GM12878 (cell line): ENCODE measurements around the gene TGFBR3. TPM values are rescaled to one million over a fixed set of nuclear protein-coding genes. Genes with fewer than 3 reads are reported as not detected.

Source experiments
- ATAC-seq: fragments of 200-7000 bp; cut with Tn5 transposase; 3 replicates; pipeline ENCODE4 v1.9.1; 2020; ENCODE audit warnings: mild to moderate bottlenecking, moderate library complexity
- BruUV-seq: library from RNA; stranded (reverse); fragments of 400-500 nt; replicated peaks from 2 replicates; lab custom pipeline; 2021; lab: Mats Ljungman, UMichigan
- CTCF ChIA-PET: fragments of 300-600 bp; sonication (Branson Sonifier 250); formaldehyde crosslinking; extraction: SDS; loops from one replicate; lab custom pipeline; 2021; ENCODE audit warnings: inconsistent platforms; lab: Yijun Ruan, JAX
- POLR2A ChIA-PET: fragments of 350-600 bp; formaldehyde crosslinking; extraction: SDS; loops from one replicate; lab custom pipeline; 2021; ENCODE audit warnings: inconsistent platforms; lab: Charles Lee
- RAD21 ChIA-PET: fragments of 300-600 bp; sonication (Branson Sonifier 250); formaldehyde crosslinking; loops from one replicate; lab custom pipeline; 2023; ENCODE audit warnings: antibody characterized with exemption; ENCODE audit not compliant: unreplicated experiment; lab: Charles Lee
- SMC1A ChIA-PET: fragments of 300-600 bp; sonication (Branson Sonifier 250); formaldehyde crosslinking; loops from one replicate; lab custom pipeline; 2023; ENCODE audit not compliant: unreplicated experiment, uncharacterized antibody; lab: Charles Lee
- DNase-seq: peaks from one replicate; pipeline ENCODE4 v3.0.0-alpha.2; 2011; ENCODE audit warnings: low read depth, low spot score
- FAIRE-seq: peaks from 3 replicates; lab custom pipeline; 2011; peaks lifted over from hg19 to GRCh38; lab: Jason Lieb, UNC
- H2AFZ ChIP-seq: 2 replicates; pipeline ENCODE4 v1.6.0; 2011; ENCODE audit warnings: low read depth, low read length, control low read depth; ENCODE audit not compliant: control insufficient read depth
- H3K27ac ChIP-seq: 2 replicates; pipeline ENCODE4 v1.5.1; 2011; ENCODE audit warnings: control low read depth; ENCODE audit not compliant: control insufficient read depth, insufficient read depth
- H3K27me3 ChIP-seq, 2 experiments: replicated peaks in 1 of 2; 2 replicates each; pipeline versions ENCODE4 v1.6.0 to v1.6.1; 2011; ENCODE audit warnings: low read length in 1 of 2; ENCODE audit not compliant: control insufficient read depth in 2 of 2, insufficient read depth in 2 of 2
- H3K36me3 ChIP-seq, 2 experiments: 2 replicates each; pipeline ENCODE4 v1.5.1; 2011; ENCODE audit warnings: low read length in 1 of 2; ENCODE audit not compliant: control insufficient read depth in 2 of 2, insufficient read depth in 2 of 2
- H3K4me1 ChIP-seq: 2 replicates; pipeline ENCODE4 v1.6.1; 2011; ENCODE audit warnings: mild to moderate bottlenecking, low read length, moderate library complexity, mixed read lengths; ENCODE audit not compliant: control insufficient read depth, insufficient read depth
- H3K4me2 ChIP-seq: 2 replicates; pipeline ENCODE4 v1.6.0; 2011; ENCODE audit warnings: control low read depth; ENCODE audit not compliant: control insufficient read depth, insufficient read depth
- H3K4me3 ChIP-seq: fragments of 200-600 bp; sonication (generic); 2 replicates; pipeline ENCODE4 v1.5.1; 2016
- H3K79me2 ChIP-seq: 2 replicates; pipeline ENCODE4 v1.6.0; 2011; ENCODE audit warnings: low read length; ENCODE audit not compliant: control insufficient read depth, insufficient read depth
- H3K9ac ChIP-seq: 2 replicates; pipeline ENCODE4 v1.8.0; 2011; ENCODE audit warnings: low read length, control low read depth, mixed read lengths; ENCODE audit not compliant: control insufficient read depth, insufficient read depth
- H3K9me3 ChIP-seq: replicated peaks from 3 replicates; pipeline ENCODE4 v1.5.1; 2011; ENCODE audit warnings: mild to moderate bottlenecking, low read length; ENCODE audit not compliant: control insufficient read depth, insufficient read depth
- H4K20me1 ChIP-seq: 2 replicates; pipeline ENCODE4 v1.6.0; 2011; ENCODE audit not compliant: control insufficient read depth, insufficient read depth
- ATF7 ChIP-seq: fragments of 450-650 bp; IDR thresholded peaks from 2 replicates; pipeline ENCODE4 v1.6.1; 2016; ENCODE audit warnings: low read depth, mild to moderate bottlenecking
- JUNB ChIP-seq: IDR thresholded peaks from 2 replicates; pipeline ENCODE4 v1.6.1; 2016; ENCODE audit warnings: antibody characterized with exemption, mild to moderate bottlenecking
- MEF2B ChIP-seq: fragments of 450-650 bp; IDR thresholded peaks from 2 replicates; pipeline ENCODE4 v1.6.1; 2018; ENCODE audit warnings: mild to moderate bottlenecking, moderate library complexity; ENCODE audit not compliant: partially characterized antibody, poor library complexity, severe bottlenecking
- MTA3 ChIP-seq: IDR thresholded peaks from 2 replicates; pipeline ENCODE4 v1.6.1; 2012; ENCODE audit warnings: low read length, inconsistent platforms, borderline replicate concordance
- MYC ChIP-seq: IDR thresholded peaks from 2 replicates; pipeline ENCODE4 v1.6.1; 2011; ENCODE audit warnings: mild to moderate bottlenecking, low read length, moderate library complexity, inconsistent platforms; ENCODE audit not compliant: insufficient read depth, insufficient replicate concordance, insufficient read length, severe bottlenecking
- NFIC ChIP-seq: IDR thresholded peaks from 2 replicates; pipeline ENCODE4 v1.6.1; 2012; ENCODE audit warnings: low read depth, mild to moderate bottlenecking, inconsistent platforms, low read length, moderate library complexity
- SIN3A ChIP-seq: IDR thresholded peaks from 2 replicates; pipeline ENCODE4 v1.6.1; 2012; ENCODE audit warnings: low read depth, low read length, improper control_type of control experiment
- ZBED1 ChIP-seq: IDR thresholded peaks from 2 replicates; pipeline ENCODE4 v1.6.1; 2016; ENCODE audit warnings: borderline replicate concordance
- ZZZ3 ChIP-seq: IDR thresholded peaks from 2 replicates; pipeline ENCODE4 v1.6.1; 2011; ENCODE audit warnings: low read depth; ENCODE audit not compliant: control insufficient read depth, insufficient read length
- WGBS: methylation state at CpG from one replicate; pipeline ENCODE4 v1.1.6; 2016; ENCODE audit warnings: low lambda C conversion rate; ENCODE audit not compliant: insufficient replicate concordance, insufficient coverage; ENCODE audit errors: missing lambda C conversion rate; 5-methylcytosine and 5-hydroxymethylcytosine counted together
- in situ Hi-C: fragments of 300-500 bp; cut with MboI; formaldehyde crosslinking; loops from 9 replicates; pipeline ENCODE4 v1.14.3; 2018; ENCODE audit warnings: mixed read lengths
- intact Hi-C: fragments of 100-400 bp; cut with micrococcal nuclease; formaldehyde crosslinking; loops from one replicate; pipeline ENCODE4 v1.14.2; 2022; ENCODE audit not compliant: unreplicated experiment
- polyA plus RNA-seq, 11 experiments: library from polyadenylated mRNA; depleted of rRNA in 4 of 11; unstranded in 6 of 11; stranded (reverse) in 5 of 11; fragments of >200 nt; fragmentation: Nextera tagmentation in 4 of 11; fragmentation: Illumina TruSeq in 1 of 11; extraction: Ambion mirVana in 4 of 11; extraction: Trizol in 1 of 11; gene quantifications; 1 replicate in 1 of 11; 2 replicates in 10 of 11; pipeline versions ENCODE4 v1.2.1 to v1.2.3, GENCODE V29; 2011 to 2016; ENCODE audit warnings: inconsistent platforms in 2 of 11, missing spikeins in 2 of 11, low read depth in 1 of 11
- total RNA-seq, 4 experiments: library from RNA; depleted of rRNA in 3 of 4; stranded (reverse); fragments of >200 nt in 3 of 4; fragmentation: Illumina TruSeq in 1 of 4; extraction: Trizol in 1 of 4; gene quantifications; 2 replicates each; pipeline versions ENCODE4 v1.2.1 to v1.2.3, GENCODE V29; 2013 to 2021
- TF ChIP-seq, protein P1 (sequence below), 3 experiments: IDR thresholded peaks in 2 of 3; conservative IDR thresholded peaks in 1 of 3; 2 replicates each; pipeline ENCODE4 v1.5.1; 2011; ENCODE audit warnings: low read depth in 3 of 3, low read length in 3 of 3, mild to moderate bottlenecking in 3 of 3, control low read depth in 2 of 3, moderate library complexity in 2 of 3, inconsistent platforms in 1 of 3, mixed read lengths in 1 of 3; ENCODE audit not compliant: control insufficient read depth in 2 of 3, insufficient read depth in 1 of 3; ENCODE audit errors: extremely low read depth in 1 of 3
- TF ChIP-seq, protein P2 (sequence below): IDR thresholded peaks from 2 replicates; pipeline ENCODE4 v1.6.1; 2012; ENCODE audit warnings: low read depth, low read length, improper control_type of control experiment
- TF ChIP-seq, protein P3 (sequence below): fragments of 450-650 bp; IDR thresholded peaks from 2 replicates; pipeline ENCODE4 v1.6.1; 2014; ENCODE audit warnings: mild to moderate bottlenecking
- TF ChIP-seq, protein P4 (sequence below): fragments of 450-650 bp; conservative IDR thresholded peaks from 2 replicates; pipeline ENCODE4 v1.6.1; 2017; ENCODE audit warnings: mild to moderate bottlenecking, moderate library complexity

The TGFBR3 gene
- total and polyA plus RNA-seq, 10 of the 15 experiments (the other 5 are each of a cell fraction or from before 2014, with no cell fraction given) = 2.7 to 16.5 (median 12.6) TPM

DNA sequence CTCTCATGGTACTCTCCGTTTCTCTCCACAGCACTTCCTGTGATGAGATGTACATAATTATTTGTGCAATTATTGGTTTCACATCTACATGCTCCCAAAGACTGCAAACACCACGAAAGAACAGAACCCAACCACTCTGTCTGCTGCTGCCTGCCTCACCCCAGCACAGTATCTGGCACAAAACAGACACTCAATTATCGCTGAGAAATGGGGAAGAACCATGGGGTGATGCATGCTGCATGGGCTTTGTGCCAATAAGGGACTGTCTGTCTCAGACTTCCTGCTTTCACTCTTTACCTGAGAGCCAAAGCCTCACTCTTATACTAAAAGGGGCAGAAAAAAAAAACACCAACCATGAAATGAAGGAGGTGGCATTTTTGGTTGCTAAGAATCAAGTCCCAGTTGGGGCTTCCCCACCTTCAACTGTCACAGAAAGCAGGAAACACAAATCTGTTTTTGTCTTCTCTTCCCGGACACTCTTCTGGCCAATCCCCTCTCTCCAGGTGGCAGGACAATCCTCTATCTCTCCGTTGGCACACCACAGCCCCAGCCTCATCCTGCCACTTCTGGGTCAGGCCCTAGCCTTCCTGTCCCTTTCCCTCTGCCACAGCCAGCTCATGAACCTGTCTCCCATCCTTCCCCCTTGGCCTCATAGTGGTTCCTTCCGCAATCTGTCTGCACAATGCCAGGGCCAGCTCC, 82.0 kb downstream of the TGFBR3 start (continued):
- TF ChIP-seq, protein P1, sequence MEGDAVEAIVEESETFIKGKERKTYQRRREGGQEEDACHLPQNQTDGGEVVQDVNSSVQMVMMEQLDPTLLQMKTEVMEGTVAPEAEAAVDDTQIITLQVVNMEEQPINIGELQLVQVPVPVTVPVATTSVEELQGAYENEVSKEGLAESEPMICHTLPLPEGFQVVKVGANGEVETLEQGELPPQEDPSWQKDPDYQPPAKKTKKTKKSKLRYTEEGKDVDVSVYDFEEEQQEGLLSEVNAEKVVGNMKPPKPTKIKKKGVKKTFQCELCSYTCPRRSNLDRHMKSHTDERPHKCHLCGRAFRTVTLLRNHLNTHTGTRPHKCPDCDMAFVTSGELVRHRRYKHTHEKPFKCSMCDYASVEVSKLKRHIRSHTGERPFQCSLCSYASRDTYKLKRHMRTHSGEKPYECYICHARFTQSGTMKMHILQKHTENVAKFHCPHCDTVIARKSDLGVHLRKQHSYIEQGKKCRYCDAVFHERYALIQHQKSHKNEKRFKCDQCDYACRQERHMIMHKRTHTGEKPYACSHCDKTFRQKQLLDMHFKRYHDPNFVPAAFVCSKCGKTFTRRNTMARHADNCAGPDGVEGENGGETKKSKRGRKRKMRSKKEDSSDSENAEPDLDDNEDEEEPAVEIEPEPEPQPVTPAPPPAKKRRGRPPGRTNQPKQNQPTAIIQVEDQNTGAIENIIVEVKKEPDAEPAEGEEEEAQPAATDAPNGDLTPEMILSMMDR (IDR thresholded peaks at IDR 0.05 in 2 of 3, conservative IDR thresholded peaks at IDR 0.05 in 1 of 3; ENCODE audit: control insufficient read depth in 2 of 3, extremely low read depth in 1 of 3, insufficient read depth in 1 of 3, low read depth in 3 of 3, low read length in 3 of 3) = no peak

DNA sequence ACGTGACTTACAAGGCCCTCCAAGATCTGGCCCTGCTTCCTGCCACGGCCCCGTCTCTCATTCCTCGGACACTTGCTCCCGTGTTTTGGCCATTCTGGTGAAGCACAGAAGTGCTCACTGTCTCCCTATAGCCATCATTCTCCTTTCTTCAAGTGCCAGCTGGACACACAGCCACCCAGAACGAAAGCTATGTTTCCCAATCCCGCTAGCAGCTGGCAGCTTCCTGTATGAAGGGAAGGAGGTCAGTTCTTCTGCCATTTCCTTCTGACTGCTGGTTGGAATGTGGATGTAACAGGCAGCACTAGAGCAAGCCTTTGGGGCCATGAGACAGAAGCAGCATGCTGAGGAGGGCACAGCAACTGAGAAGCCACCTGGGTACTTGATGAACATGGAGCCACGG, 82.8 kb downstream of the TGFBR3 start:
- intact Hi-C loops (loop anchor here (5.0 to 10.0 kb wide), 2 partner anchors 231 to 298 kb away; partner anchors contain the start of gene CDC7), in situ Hi-C loops (no loop called here)
- FAIRE-seq = no peak
- ChIA-PET SMC1A (interaction anchor here (0.6 to 1.2 kb wide), 3 partner anchors 12 to 1011 kb away, joined by 3 read pairs; no protein-coding TSS in a partner anchor), RAD21 (interaction anchor here (1.3 kb wide), 1 partner anchor 123 kb away, joined by 3 read pairs; no protein-coding TSS in a partner anchor), POLR2A (no interaction called here), CTCF (no interaction called here)
- ATAC-seq = no peak
- no peak for DNase-seq
- Histone ChIP-seq H3K9me3 (no peaks in the 10 kb centered on the region), H3K27ac (peak overlapping the region; percentile 81), H3K9ac (no peak overlapping the region; the same call in 1 of the 2 replicates), H3K36me3 (no peaks in the 10 kb centered on the region), H3K79me2 (no peaks in the 10 kb centered on the region), H4K20me1 (no peaks in the 10 kb centered on the region), H3K4me2 (no peak overlapping the region), H3K27me3 (no peaks in the 10 kb centered on the region), H2AFZ (no peak overlapping the region; the same call in 1 of the 2 replicates), H3K4me3 (no peak overlapping the region), H3K4me1 (peaks cover 29% of the 10 kb centered on the region)
- WGBS = 75% methylated on average over 8 of the region's 8 CpGs
- BruUV-seq = no TSS peak
- TF ChIP-seq, protein P2, sequence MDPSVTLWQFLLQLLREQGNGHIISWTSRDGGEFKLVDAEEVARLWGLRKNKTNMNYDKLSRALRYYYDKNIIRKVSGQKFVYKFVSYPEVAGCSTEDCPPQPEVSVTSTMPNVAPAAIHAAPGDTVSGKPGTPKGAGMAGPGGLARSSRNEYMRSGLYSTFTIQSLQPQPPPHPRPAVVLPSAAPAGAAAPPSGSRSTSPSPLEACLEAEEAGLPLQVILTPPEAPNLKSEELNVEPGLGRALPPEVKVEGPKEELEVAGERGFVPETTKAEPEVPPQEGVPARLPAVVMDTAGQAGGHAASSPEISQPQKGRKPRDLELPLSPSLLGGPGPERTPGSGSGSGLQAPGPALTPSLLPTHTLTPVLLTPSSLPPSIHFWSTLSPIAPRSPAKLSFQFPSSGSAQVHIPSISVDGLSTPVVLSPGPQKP = no peak
- TF ChIP-seq MTA3 = no peak
- no peak for TF ChIP-seq ZBED1
- TF ChIP-seq MYC = no peak
- no peak for TF ChIP-seq MEF2B
- TF ChIP-seq NFIC = no peak
- TF ChIP-seq JUNB = no peak
- TF ChIP-seq, protein P3, sequence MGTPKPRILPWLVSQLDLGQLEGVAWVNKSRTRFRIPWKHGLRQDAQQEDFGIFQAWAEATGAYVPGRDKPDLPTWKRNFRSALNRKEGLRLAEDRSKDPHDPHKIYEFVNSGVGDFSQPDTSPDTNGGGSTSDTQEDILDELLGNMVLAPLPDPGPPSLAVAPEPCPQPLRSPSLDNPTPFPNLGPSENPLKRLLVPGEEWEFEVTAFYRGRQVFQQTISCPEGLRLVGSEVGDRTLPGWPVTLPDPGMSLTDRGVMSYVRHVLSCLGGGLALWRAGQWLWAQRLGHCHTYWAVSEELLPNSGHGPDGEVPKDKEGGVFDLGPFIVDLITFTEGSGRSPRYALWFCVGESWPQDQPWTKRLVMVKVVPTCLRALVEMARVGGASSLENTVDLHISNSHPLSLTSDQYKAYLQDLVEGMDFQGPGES = no peak
- no peak for TF ChIP-seq SIN3A
- TF ChIP-seq, protein P4, sequence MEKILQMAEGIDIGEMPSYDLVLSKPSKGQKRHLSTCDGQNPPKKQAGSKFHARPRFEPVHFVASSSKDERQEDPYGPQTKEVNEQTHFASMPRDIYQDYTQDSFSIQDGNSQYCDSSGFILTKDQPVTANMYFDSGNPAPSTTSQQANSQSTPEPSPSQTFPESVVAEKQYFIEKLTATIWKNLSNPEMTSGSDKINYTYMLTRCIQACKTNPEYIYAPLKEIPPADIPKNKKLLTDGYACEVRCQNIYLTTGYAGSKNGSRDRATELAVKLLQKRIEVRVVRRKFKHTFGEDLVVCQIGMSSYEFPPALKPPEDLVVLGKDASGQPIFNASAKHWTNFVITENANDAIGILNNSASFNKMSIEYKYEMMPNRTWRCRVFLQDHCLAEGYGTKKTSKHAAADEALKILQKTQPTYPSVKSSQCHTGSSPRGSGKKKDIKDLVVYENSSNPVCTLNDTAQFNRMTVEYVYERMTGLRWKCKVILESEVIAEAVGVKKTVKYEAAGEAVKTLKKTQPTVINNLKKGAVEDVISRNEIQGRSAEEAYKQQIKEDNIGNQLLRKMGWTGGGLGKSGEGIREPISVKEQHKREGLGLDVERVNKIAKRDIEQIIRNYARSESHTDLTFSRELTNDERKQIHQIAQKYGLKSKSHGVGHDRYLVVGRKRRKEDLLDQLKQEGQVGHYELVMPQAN = no peak
- TF ChIP-seq ATF7 = no peak
- no peak for TF ChIP-seq ZZZ3
